WTC11 (cell line): ENCODE measurements around the gene RPS6KA4. TPM values are rescaled to one million over a fixed set of nuclear protein-coding genes. Genes with fewer than 3 reads are reported as not detected.

ENCODE experiments used
- ATAC-seq: fragments of 200-7000 bp; cut with Tn5 transposase; 2 replicates; pipeline ENCODE4 v1.10.0; 2021; ENCODE audit warnings: mild to moderate bottlenecking, moderate library complexity
- CTCF ChIA-PET: fragments of 300-600 bp; sonication (Branson Sonifier 250); formaldehyde crosslinking; loops from one replicate; lab custom pipeline; 2021; ENCODE audit warnings: antibody characterized with exemption; lab: Charles Lee
- POLR2A ChIA-PET: fragments of 350-600 bp; sonication (Branson Sonifier 250); formaldehyde crosslinking; loops from one replicate; lab custom pipeline; 2021; ENCODE audit warnings: antibody characterized with exemption; lab: Charles Lee
- DNase-seq: peaks from one replicate; pipeline ENCODE4 v3.0.0; 2021; ENCODE audit warnings: low spot score
- H3K27ac Mint-ChIP-seq: 2 replicates; pipeline ENCODE4 v1.8.0; 2021; ENCODE audit warnings: mixed read lengths
- H3K27me3 Mint-ChIP-seq: 2 replicates; pipeline ENCODE4 v1.8.0; 2021; ENCODE audit warnings: low read depth, mild to moderate bottlenecking, moderate library complexity, mixed read lengths
- H3K36me3 Mint-ChIP-seq: 2 replicates; pipeline ENCODE4 v1.8.0; 2021; ENCODE audit warnings: mixed read lengths
- H3K4me1 Mint-ChIP-seq: 2 replicates; pipeline ENCODE4 v1.8.0; 2022; ENCODE audit warnings: mixed read lengths
- H3K4me3 Mint-ChIP-seq: 2 replicates; pipeline ENCODE4 v1.8.0; 2021; ENCODE audit warnings: mild to moderate bottlenecking, moderate library complexity, mixed read lengths
- H3K9me3 Mint-ChIP-seq: 2 replicates; pipeline ENCODE4 v1.8.0; 2021; ENCODE audit warnings: mixed read lengths
- AR ChIP-seq: fragments of 250-450 bp; sonication (Bioruptor Pico); IDR thresholded peaks from 2 replicates; pipeline ENCODE4 v1.9.0; 2021; ENCODE audit warnings: mild to moderate bottlenecking
- ATF1 ChIP-seq: sonication (generic); formaldehyde crosslinking; IDR thresholded peaks from 2 replicates; pipeline ENCODE4 v1.8.1; 2023; ENCODE audit warnings: mild to moderate bottlenecking, moderate library complexity, missing genetic modification reagents
- CBFB ChIP-seq: sonication (generic); formaldehyde crosslinking; IDR thresholded peaks from 2 replicates; pipeline ENCODE4 v1.8.1; 2022; ENCODE audit warnings: mild to moderate bottlenecking, low read depth, missing genetic modification reagents
- E2F5 ChIP-seq: sonication (generic); formaldehyde crosslinking; IDR thresholded peaks from 2 replicates; pipeline ENCODE4 v1.8.1; 2022; ENCODE audit warnings: mild to moderate bottlenecking, moderate library complexity, missing genetic modification reagents
- EMX1 ChIP-seq: fragments of 250-450 bp; sonication (Bioruptor Pico); IDR thresholded peaks from 2 replicates; pipeline ENCODE4 v1.8.0; 2021; ENCODE audit warnings: mild to moderate bottlenecking
- FOXK1 ChIP-seq: sonication (generic); formaldehyde crosslinking; IDR thresholded peaks from 2 replicates; pipeline ENCODE4 v1.8.0; 2022; ENCODE audit warnings: mild to moderate bottlenecking, moderate library complexity, missing genetic modification reagents
- FOXP4 ChIP-seq: sonication (generic); formaldehyde crosslinking; IDR thresholded peaks from 2 replicates; pipeline ENCODE4 v1.8.0; 2022; ENCODE audit warnings: mild to moderate bottlenecking, missing genetic modification reagents
- GRHL2 ChIP-seq: fragments of 250-450 bp; sonication (Bioruptor Pico); IDR thresholded peaks from 2 replicates; pipeline ENCODE4 v1.8.0; 2022; ENCODE audit warnings: mild to moderate bottlenecking, moderate library complexity; ENCODE audit not compliant: insufficient replicate concordance, severe bottlenecking
- NFE2L1 ChIP-seq: sonication (generic); formaldehyde crosslinking; IDR thresholded peaks from 2 replicates; pipeline ENCODE4 v1.8.1; 2023; ENCODE audit warnings: missing genetic modification reagents
- NR3C1 ChIP-seq: sonication (generic); formaldehyde crosslinking; conservative IDR thresholded peaks from 2 replicates; pipeline ENCODE4 v1.8.1; 2023; ENCODE audit warnings: low read depth, mild to moderate bottlenecking, missing genetic modification reagents
- RELA ChIP-seq: sonication (generic); formaldehyde crosslinking; IDR thresholded peaks from 2 replicates; pipeline ENCODE4 v1.8.1; 2022; ENCODE audit warnings: missing genetic modification reagents, mild to moderate bottlenecking, borderline replicate concordance
- SP1 ChIP-seq: sonication (generic); formaldehyde crosslinking; conservative IDR thresholded peaks from 2 replicates; pipeline ENCODE4 v1.8.1; 2022; ENCODE audit warnings: missing genetic modification reagents
- TCF7 ChIP-seq: sonication (generic); formaldehyde crosslinking; IDR thresholded peaks from 2 replicates; pipeline ENCODE4 v1.8.0; 2022; ENCODE audit warnings: mild to moderate bottlenecking, low read depth, missing genetic modification reagents, moderate library complexity
- ZBTB43 ChIP-seq: sonication (generic); formaldehyde crosslinking; IDR thresholded peaks from 2 replicates; pipeline ENCODE4 v1.8.1; 2023; ENCODE audit warnings: mild to moderate bottlenecking, missing genetic modification reagents
- ZNF423 ChIP-seq: fragments of 250-450 bp; sonication (Bioruptor Pico); IDR thresholded peaks from 2 replicates; pipeline ENCODE4 v2.1.2; 2022; ENCODE audit warnings: mild to moderate bottlenecking, moderate library complexity
- ZNF512 ChIP-seq: sonication (generic); formaldehyde crosslinking; IDR thresholded peaks from 2 replicates; pipeline ENCODE4 v1.8.1; 2022; ENCODE audit warnings: missing genetic modification reagents, borderline replicate concordance
- total RNA-seq: library from RNA; stranded (reverse); gene quantifications from 3 replicates; pipeline ENCODE4 v1.2.3, GENCODE V29; 2021
- TF ChIP-seq, protein P1 (sequence below): fragments of 250-450 bp; sonication (Bioruptor Pico); IDR thresholded peaks from 2 replicates; pipeline ENCODE4 v1.9.0; 2021; ENCODE audit warnings: mild to moderate bottlenecking
- TF ChIP-seq, protein P2 (sequence below): sonication (generic); formaldehyde crosslinking; IDR thresholded peaks from 2 replicates; pipeline ENCODE4 v1.8.0; 2022; ENCODE audit warnings: mild to moderate bottlenecking, missing genetic modification reagents
- TF ChIP-seq, protein P3 (sequence below): fragments of 250-450 bp; sonication (Bioruptor Pico); IDR thresholded peaks from 2 replicates; pipeline ENCODE4 v1.8.0; 2021; ENCODE audit warnings: mild to moderate bottlenecking
- TF ChIP-seq, protein P4 (sequence below): fragments of 250-450 bp; sonication (Bioruptor Pico); conservative IDR thresholded peaks from 2 replicates; pipeline ENCODE4 v1.9.0; 2021; ENCODE audit warnings: mild to moderate bottlenecking

Gene RPS6KA4
- total RNA-seq, 1 experiment from 2014 or later = 16.8 TPM

GRCh38 chr11:64362339-64362738 lies 3.4 kb downstream of the RPS6KA4 start:
- POLR2A ChIA-PET = no interaction called here
- Mint-ChIP-seq H3K36me3 (peaks cover 41% of the 10 kb centered on the region), H3K4me1 (peaks cover 15% of the 10 kb centered on the region), H3K9me3 (no peaks in the 10 kb centered on the region), H3K27ac (no peak overlapping the region), H3K4me3 (no peak overlapping the region), H3K27me3 (no peaks in the 10 kb centered on the region)
- CTCF ChIA-PET = interaction anchor here (0.6 kb wide), 1 partner anchor 61 kb away, joined by 4 read pairs; no protein-coding TSS in a partner anchor
- DNase-seq = no peak
- TF ChIP-seq AR (CRISPR knock-in tag) (no peak), EMX1 (CRISPR knock-in tag) (no peak), ZNF423 (no peak), NR3C1 (CRISPR knock-in tag) (no peak), CBFB (CRISPR knock-in tag) (no peak), GRHL2 (CRISPR knock-in tag) (no peak), TCF7 (CRISPR knock-in tag) (no peak)
- TF ChIP-seq, protein P1, sequence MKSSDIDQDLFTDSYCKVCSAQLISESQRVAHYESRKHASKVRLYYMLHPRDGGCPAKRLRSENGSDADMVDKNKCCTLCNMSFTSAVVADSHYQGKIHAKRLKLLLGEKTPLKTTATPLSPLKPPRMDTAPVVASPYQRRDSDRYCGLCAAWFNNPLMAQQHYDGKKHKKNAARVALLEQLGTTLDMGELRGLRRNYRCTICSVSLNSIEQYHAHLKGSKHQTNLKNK = no peak
- TF ChIP-seq, protein P2, sequence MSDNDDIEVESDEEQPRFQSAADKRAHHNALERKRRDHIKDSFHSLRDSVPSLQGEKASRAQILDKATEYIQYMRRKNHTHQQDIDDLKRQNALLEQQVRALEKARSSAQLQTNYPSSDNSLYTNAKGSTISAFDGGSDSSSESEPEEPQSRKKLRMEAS (CRISPR knock-in tag) = no peak
- TF ChIP-seq, protein P3, sequence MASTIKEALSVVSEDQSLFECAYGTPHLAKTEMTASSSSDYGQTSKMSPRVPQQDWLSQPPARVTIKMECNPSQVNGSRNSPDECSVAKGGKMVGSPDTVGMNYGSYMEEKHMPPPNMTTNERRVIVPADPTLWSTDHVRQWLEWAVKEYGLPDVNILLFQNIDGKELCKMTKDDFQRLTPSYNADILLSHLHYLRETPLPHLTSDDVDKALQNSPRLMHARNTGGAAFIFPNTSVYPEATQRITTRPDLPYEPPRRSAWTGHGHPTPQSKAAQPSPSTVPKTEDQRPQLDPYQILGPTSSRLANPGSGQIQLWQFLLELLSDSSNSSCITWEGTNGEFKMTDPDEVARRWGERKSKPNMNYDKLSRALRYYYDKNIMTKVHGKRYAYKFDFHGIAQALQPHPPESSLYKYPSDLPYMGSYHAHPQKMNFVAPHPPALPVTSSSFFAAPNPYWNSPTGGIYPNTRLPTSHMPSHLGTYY (CRISPR knock-in tag) = no peak
- no peak for ATAC-seq

DNA sequence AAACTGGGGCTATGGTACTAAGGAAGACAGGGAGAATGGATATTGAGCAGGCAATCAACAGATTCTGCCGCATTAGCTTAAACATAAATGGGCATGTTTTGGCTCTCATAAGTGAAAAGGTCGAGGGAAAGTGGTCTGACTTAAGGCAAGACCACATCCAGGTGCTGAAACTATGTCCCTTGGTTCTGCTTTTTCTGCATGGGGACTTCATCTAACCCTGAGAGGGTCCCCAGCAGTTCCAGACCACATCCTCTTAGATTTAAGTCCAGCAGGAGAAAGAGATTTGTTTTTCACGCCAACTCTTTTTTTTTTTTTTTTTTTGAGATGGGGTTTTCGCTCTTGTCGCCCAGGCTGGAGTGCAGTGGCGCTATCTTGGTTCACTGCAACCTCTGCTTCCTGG lies 5.5 kb downstream of the RPS6KA4 start:
- no peaks in the 10 kb centered on the region for H3K9me3 Mint-ChIP-seq
- H3K36me3 Mint-ChIP-seq = peaks cover 45% of the 10 kb centered on the region
- no peak for DNase-seq
- no peak overlapping the region for H3K4me3 Mint-ChIP-seq
- ATAC-seq = no peak
- H3K27me3 Mint-ChIP-seq = no peaks in the 10 kb centered on the region
- CTCF ChIA-PET = interaction anchor here (0.6 to 12.8 kb wide), 5 partner anchors 9 to 841 kb away, joined by 3 to 140 read pairs (median 4); no protein-coding TSS in a partner anchor
- peaks cover 12% of the 10 kb centered on the region for H3K4me1 Mint-ChIP-seq
- POLR2A ChIA-PET = no interaction called here
- H3K27ac Mint-ChIP-seq = no peak overlapping the region
- TF ChIP-seq FOXP4 (no peak), SP1 (CRISPR knock-in tag) (no peak), E2F5 (CRISPR knock-in tag) (no peak), ZBTB43 (no peak), FOXK1 (CRISPR knock-in tag) (no peak), ATF1 (no peak), ZNF512 (no peak), RELA (no peak), NFE2L1 (CRISPR knock-in tag) (no peak)
- TF ChIP-seq, protein P4, sequence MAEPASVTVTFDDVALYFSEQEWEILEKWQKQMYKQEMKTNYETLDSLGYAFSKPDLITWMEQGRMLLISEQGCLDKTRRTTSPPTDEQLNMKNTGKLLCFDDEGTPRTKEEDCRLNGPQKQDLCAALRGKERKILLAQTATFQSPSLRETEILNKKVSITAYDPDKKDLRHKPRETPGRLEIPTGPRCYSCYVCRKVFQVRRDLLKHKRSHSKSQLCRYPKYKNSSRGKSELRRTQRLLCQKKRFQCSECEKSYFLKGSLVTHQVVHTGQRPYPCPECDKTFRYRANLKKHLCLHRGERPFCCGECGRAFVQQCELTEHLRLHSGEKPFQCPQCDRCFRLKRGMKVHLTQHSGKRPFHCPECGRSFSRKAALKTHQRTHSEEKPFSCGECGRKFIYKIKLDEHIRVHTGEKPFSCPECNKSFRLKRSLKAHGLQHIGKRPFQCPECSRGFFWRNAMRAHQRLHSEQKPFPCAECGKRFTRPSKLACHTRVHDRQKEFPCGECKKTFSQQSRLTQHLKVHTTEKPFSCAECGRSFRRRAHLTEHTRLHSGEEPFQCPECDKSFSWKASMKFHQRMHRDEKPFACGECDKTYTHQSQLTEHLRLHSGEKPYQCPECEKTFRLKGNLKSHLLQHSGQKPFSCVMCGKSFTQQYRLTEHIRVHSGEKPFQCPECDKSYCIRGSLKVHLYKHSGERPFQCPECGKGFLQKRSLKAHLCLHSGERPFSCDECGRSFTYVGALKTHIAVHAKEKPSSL = no peak
